ENCODE results near the gene CHAMP1. TPM values are rescaled to one million over a fixed set of nuclear protein-coding genes. Genes with fewer than 3 reads are reported as not detected.

Gene CHAMP1
- total RNA-seq, 6 donors from 2014 or later: 4.6 to 22.4 (median 18.0) TPM

DNA sequence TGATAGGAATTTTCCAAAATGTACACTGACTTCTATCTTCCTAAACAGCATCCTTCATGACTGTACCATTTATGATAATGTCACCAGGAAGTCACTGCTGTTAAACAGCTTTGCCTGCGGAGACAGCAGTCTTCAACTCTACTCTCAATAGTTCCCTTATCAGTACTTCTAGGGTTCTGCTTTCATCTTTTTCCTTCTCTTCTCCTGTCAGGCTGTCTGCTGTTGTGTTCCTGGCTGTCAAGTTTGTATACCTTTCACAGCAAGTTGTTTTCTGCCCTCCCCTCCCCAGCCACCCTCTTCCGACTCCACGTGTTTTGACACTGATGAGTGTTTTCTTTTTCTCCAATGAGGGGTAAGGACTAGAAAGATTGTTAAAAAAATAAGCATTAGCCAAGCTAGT, 30.7 kb upstream of the CHAMP1 start:
- Histone ChIP-seq H3K4me3 (no peak overlapping the region), H3K4me1 (peaks cover 17 to 29% (median 21%) of the 10 kb centered on the region in 4 donors), H3K27ac (no peak overlapping the region), H3K27me3 (no peaks in the 10 kb centered on the region), H3K9me3 (no peaks in the 10 kb centered on the region), H3K36me3 (peaks cover 0 to 35% (median 25%) of the 10 kb centered on the region in 4 donors)
- DNase-seq (no peak), ATAC-seq (ENCODE audit: low FRiP score in 2 of 2) (no peak)
- 75 to 84% methylated on average over 3 of the region's 3 CpGs for WGBS, 2 donors
- no peak for TF ChIP-seq CTCF (IDR thresholded peaks at IDR 0.05)
- TF ChIP-seq EP300 (IDR thresholded peaks at IDR 0.05): no peak
- no peak for TF ChIP-seq POLR2A (IDR thresholded peaks at IDR 0.05)
- no peak for TF ChIP-seq POLR2AphosphoS5 (IDR thresholded peaks at IDR 0.05)

- no peak overlapping the region for H3K27ac ChIP-seq
- DNase-seq: no peak
Measured at GRCh38 chr13:114284680-114285079, 29.6 kb upstream of the CHAMP1 start.

DNA sequence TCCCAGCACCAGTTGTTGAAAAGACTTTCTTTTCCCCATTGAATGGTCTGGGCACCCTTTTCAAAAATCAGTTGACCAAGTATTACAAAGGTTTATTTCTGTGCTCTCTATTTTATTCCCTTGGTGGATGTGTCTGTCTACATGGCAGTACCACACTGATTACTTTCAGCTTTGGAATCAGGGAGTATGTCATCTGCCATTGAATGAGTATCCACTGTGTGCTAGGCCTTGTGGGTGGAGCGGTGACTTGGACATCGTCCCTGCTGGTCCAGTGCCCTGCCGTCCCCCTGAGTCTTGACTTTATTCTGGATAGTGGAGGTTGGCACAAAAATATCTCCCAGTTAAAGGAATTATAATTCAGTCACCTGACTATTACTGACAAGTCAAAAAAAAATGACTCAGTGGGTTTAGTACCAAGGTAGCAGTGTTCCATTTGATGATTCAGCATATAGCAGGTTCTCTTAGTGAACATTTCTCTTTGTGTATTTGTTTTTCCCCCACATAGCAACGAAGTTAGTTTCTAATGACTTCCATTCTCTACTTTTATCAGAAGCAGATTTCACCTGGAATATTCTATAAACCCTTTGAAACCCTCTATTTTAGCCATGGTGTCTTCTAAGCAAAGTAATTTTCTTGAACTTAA, 29.0 kb upstream of the CHAMP1 start:
- DNase-seq: no peak
- no peak overlapping the region for H3K27ac ChIP-seq
- peaks cover 11 to 24% (median 16%) of the 10 kb centered on the region in 4 donors for H3K4me1 ChIP-seq
- H3K4me3 ChIP-seq: no peak overlapping the region
- no peaks in the 10 kb centered on the region for H3K9me3 ChIP-seq
- no peaks in the 10 kb centered on the region for H3K27me3 ChIP-seq
- WGBS, 2 donors: 88 to 96% methylated on average over 4 of the region's 4 CpGs
- TF ChIP-seq POLR2A (IDR thresholded peaks at IDR 0.05) (no peak), EP300 (IDR thresholded peaks at IDR 0.05) (no peak), CTCF (IDR thresholded peaks at IDR 0.05) (no peak), POLR2AphosphoS5 (IDR thresholded peaks at IDR 0.05) (no peak)
- peaks cover 0 to 50% (median 35%) of the 10 kb centered on the region in 4 donors for H3K36me3 ChIP-seq
- ATAC-seq (ENCODE audit: low FRiP score in 2 of 2): no peak

More at GRCh38 chr13:114284680-114285079, 29.6 kb upstream of the CHAMP1 start:
- H3K36me3 ChIP-seq: peaks cover 0 to 44% (median 30%) of the 10 kb centered on the region in 4 donors
- H3K27me3 ChIP-seq: no peaks in the 10 kb centered on the region
- no peaks in the 10 kb centered on the region for H3K9me3 ChIP-seq
- 96% methylated on average over 8 of the region's 8 CpGs for WGBS, 2 donors
- no peak for TF ChIP-seq CTCF (IDR thresholded peaks at IDR 0.05)
- peaks cover 17 to 29% (median 21%) of the 10 kb centered on the region in 4 donors for H3K4me1 ChIP-seq
- H3K4me3 ChIP-seq: no peak overlapping the region
- ATAC-seq (ENCODE audit: low FRiP score in 2 of 2): no peak

GRCh38 chr13:114286808-114287207, 27.5 kb upstream of the CHAMP1 start:
- Histone ChIP-seq H3K9me3 (no peaks in the 10 kb centered on the region), H3K27ac (no peak overlapping the region), H3K4me1 (peaks cover 9 to 16% (median 11%) of the 10 kb centered on the region in 4 donors), H3K27me3 (no peaks in the 10 kb centered on the region), H3K4me3 (no peak overlapping the region), H3K36me3 (peaks cover 2 to 56% (median 38%) of the 10 kb centered on the region in 4 donors)
- TF ChIP-seq CTCF (IDR thresholded peaks at IDR 0.05): no peak
- no peak for TF ChIP-seq EP300 (IDR thresholded peaks at IDR 0.05)
- TF ChIP-seq POLR2A (IDR thresholded peaks at IDR 0.05): no peak
- no peak for TF ChIP-seq POLR2AphosphoS5 (IDR thresholded peaks at IDR 0.05)
- DNase-seq (no peak), ATAC-seq (ENCODE audit: low FRiP score in 2 of 2) (no peak)
- 96 to 97% methylated on average over 8 of the region's 8 CpGs for WGBS, 2 donors

DNA sequence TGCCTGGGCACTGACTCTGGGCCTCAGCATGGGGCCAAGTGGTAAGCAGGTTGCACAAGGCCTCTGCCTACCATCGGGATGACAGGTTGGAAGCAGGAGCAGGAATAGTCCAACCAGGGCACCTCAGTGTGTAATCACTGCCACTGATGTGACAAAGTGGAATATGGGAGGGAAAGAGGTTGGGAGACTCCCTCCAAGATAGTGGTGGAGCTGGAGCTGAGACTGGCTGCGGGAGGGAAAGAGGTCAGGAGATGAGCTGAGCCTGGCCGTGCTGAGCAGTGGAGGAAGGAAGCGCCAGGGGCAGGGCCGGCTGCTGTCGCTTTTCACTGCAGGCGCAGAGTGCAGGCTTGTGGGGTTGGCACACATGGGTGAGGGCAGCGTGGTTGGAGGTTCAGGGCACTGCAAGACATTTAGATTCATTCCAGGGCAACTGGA, 26.1 kb upstream of the CHAMP1 start:
- TF ChIP-seq EP300 (IDR thresholded peaks at IDR 0.05) (no peak), CTCF (IDR thresholded peaks at IDR 0.05) (no peak)
- 88 to 91% methylated on average over 8 of the region's 8 CpGs for WGBS, 2 donors

More for the DNA sequence above, 26.1 kb upstream of the CHAMP1 start:
- peaks cover 0 to 9% (median 5%) of the 10 kb centered on the region in 4 donors for H3K4me1 ChIP-seq
- no peaks in the 10 kb centered on the region for H3K9me3 ChIP-seq
- no peak overlapping the region for H3K4me3 ChIP-seq
- no peak for ATAC-seq (ENCODE audit: low FRiP score in 2 of 2)
- no peak overlapping the region for H3K27ac ChIP-seq
- H3K27me3 ChIP-seq: no peaks in the 10 kb centered on the region
- peak in 1 of 2 donors; percentile 60 for DNase-seq
- peaks cover 10 to 69% (median 49%) of the 10 kb centered on the region in 4 donors for H3K36me3 ChIP-seq

Data from upper lobe of left lung (tissue), 6 donors.